AG09309 (cell line): ENCODE data around the gene PKMYT1.
A peak's percentile ranks its signal among the peaks of the same experiment; 100 is the strongest.

ENCODE experiments used
- DNase-seq: peaks from one replicate; pipeline ENCODE4 v3.0.0-alpha.2; 2010; ENCODE audit warnings: low read depth
- H3K4me3 ChIP-seq: 2 replicates; pipeline ENCODE4 v1.5.1; 2011; ENCODE audit warnings: mild to moderate bottlenecking, low read depth, low read length, moderate library complexity; ENCODE audit not compliant: control insufficient read depth
- CTCF ChIP-seq: IDR thresholded peaks from 2 replicates; pipeline ENCODE4 v1.5.1; 2011; ENCODE audit warnings: mild to moderate bottlenecking, low read depth, low read length, inconsistent platforms; ENCODE audit not compliant: insufficient read depth, control insufficient read depth; ENCODE audit errors: missing control alignments

PKMYT1 gene

GRCh38 chr16:3007059-3007956 lies 27.1 kb upstream of the PKMYT1 start:
- no peak overlapping the region for H3K4me3 ChIP-seq
- TF ChIP-seq CTCF = no peak
- DNase-seq = no peak

GRCh38 chr16:3004781-3005284 lies 24.6 kb upstream of the PKMYT1 start:
- no peak for DNase-seq
- H3K4me3 ChIP-seq = peak overlapping the region; percentile 5; the same call in 1 of the 2 replicates
- no peak for TF ChIP-seq CTCF

GRCh38 chr16:3004319-3004718 lies 24.1 kb upstream of the PKMYT1 start:
- TF ChIP-seq CTCF = no peak
- H3K4me3 ChIP-seq = no peak overlapping the region
- DNase-seq = no peak

- DNase-seq = peak; percentile 88
- peak; percentile 50 for TF ChIP-seq CTCF
- H3K4me3 ChIP-seq = no peak overlapping the region
Observed at GRCh38 chr16:3003582-3004270, 23.5 kb upstream of the PKMYT1 start.

- no peak for DNase-seq
- TF ChIP-seq CTCF = no peak
- H3K4me3 ChIP-seq = no peak overlapping the region
Observed at GRCh38 chr16:3001316-3001715, 21.1 kb upstream of the PKMYT1 start.

GRCh38 chr16:3000540-3000939 lies 20.3 kb upstream of the PKMYT1 start:
- H3K4me3 ChIP-seq = no peak overlapping the region
- TF ChIP-seq CTCF = no peak
- DNase-seq = no peak
